Neuronal stem cell (in vitro differentiated cells): ENCODE data around the gene MYO9B.

Source experiments
- DNase-seq: peaks from one replicate; pipeline ENCODE4 v3.0.0-alpha.2; 2013; ENCODE audit warnings: low spot score
- H2AFZ ChIP-seq: one replicate; pipeline ENCODE4 v1.6.1; 2013; ENCODE audit warnings: mild to moderate bottlenecking, low read length, inconsistent platforms
- H2AK5ac ChIP-seq: 2 replicates; pipeline ENCODE4 v1.6.1; 2013; ENCODE audit warnings: low read depth, mild to moderate bottlenecking, inconsistent platforms, low read length, moderate library complexity, mixed read lengths
- H2BK120ac ChIP-seq: 2 replicates; pipeline ENCODE4 v1.6.1; 2013; ENCODE audit warnings: low read depth, mild to moderate bottlenecking, inconsistent platforms, low read length, moderate library complexity, mixed read lengths
- H2BK12ac ChIP-seq: one replicate; pipeline ENCODE4 v1.6.1; 2013; ENCODE audit warnings: low read length, inconsistent platforms
- H2BK15ac ChIP-seq: 2 replicates; pipeline ENCODE4 v1.6.1; 2013; ENCODE audit warnings: mild to moderate bottlenecking, low read length, inconsistent platforms, mixed read lengths
- H2BK5ac ChIP-seq: one replicate; pipeline ENCODE4 v1.6.1; 2013; ENCODE audit warnings: inconsistent platforms, mild to moderate bottlenecking, low read length, moderate library complexity
- H3K14ac ChIP-seq: one replicate; pipeline ENCODE4 v1.6.1; 2013; ENCODE audit warnings: low read length, inconsistent platforms
- H3K18ac ChIP-seq: 2 replicates; pipeline ENCODE4 v1.6.1; 2013; ENCODE audit warnings: low read length, inconsistent platforms
- H3K23ac ChIP-seq: 2 replicates; pipeline ENCODE4 v1.6.1; 2013; ENCODE audit warnings: low read depth, mild to moderate bottlenecking, mixed read lengths, low read length, inconsistent platforms; ENCODE audit not compliant: poor library complexity
- H3K27ac ChIP-seq: replicated peaks from 3 replicates; pipeline ENCODE4 v1.5.1; 2013; ENCODE audit warnings: low read length, inconsistent platforms
- H3K27me3 ChIP-seq, 3 experiments: 2 replicates each; pipeline ENCODE4 v1.6.1; 2013; ENCODE audit warnings: low read length in 3 of 3, mild to moderate bottlenecking in 2 of 3, inconsistent platforms in 1 of 3, low read depth in 1 of 3, mixed read lengths in 1 of 3, moderate library complexity in 1 of 3; ENCODE audit not compliant: control insufficient read depth in 3 of 3, insufficient read depth in 3 of 3
- H3K36me3 ChIP-seq, 2 donors: replicated peaks in 1 of 2; 2 replicates each; pipeline ENCODE4 v1.6.1; 2013; ENCODE audit warnings: low read length in 2 of 2; ENCODE audit not compliant: control insufficient read depth in 2 of 2, insufficient read depth in 2 of 2
- H3K4ac ChIP-seq: 2 replicates; pipeline ENCODE4 v1.6.1; 2013; ENCODE audit warnings: inconsistent platforms, mild to moderate bottlenecking, low read length, moderate library complexity
- H3K4me1 ChIP-seq, 2 donors: 1 replicate in 1 of 2; 2 replicates in 1 of 2; pipeline ENCODE4 v1.6.1; 2013; ENCODE audit warnings: low read length in 2 of 2, low read depth in 1 of 2; ENCODE audit not compliant: control insufficient read depth in 2 of 2, insufficient read depth in 1 of 2
- H3K4me2 ChIP-seq: one replicate; pipeline ENCODE4 v1.6.1; 2013; ENCODE audit warnings: mild to moderate bottlenecking, low read length, inconsistent platforms; ENCODE audit not compliant: insufficient read depth, poor library complexity, severe bottlenecking
- H3K4me3 ChIP-seq, 2 donors: 2 replicates each; pipeline ENCODE4 v1.5.1; 2013; ENCODE audit warnings: low read length in 2 of 2, mild to moderate bottlenecking in 2 of 2, inconsistent platforms in 1 of 2, moderate library complexity in 1 of 2
- H3K79me1 ChIP-seq: one replicate; pipeline ENCODE4 v1.6.1; 2013; ENCODE audit warnings: low read depth, mild to moderate bottlenecking, inconsistent platforms, low read length, moderate library complexity
- H3K9ac ChIP-seq: one replicate; pipeline ENCODE4 v1.6.1; 2013; ENCODE audit warnings: mild to moderate bottlenecking, low read depth, low read length, inconsistent platforms; ENCODE audit not compliant: poor library complexity
- H3K9me3 ChIP-seq, 2 donors: replicated peaks in 1 of 2; 2 replicates each; pipeline versions ENCODE3 to v1.6.1; 2013; ENCODE audit warnings: low read length in 2 of 2, mild to moderate bottlenecking in 2 of 2, inconsistent platforms in 1 of 2, low read depth in 1 of 2, mixed read lengths in 1 of 2, moderate library complexity in 1 of 2; ENCODE audit not compliant: control insufficient read depth in 2 of 2, insufficient read depth in 1 of 2
- H4K8ac ChIP-seq: one replicate; pipeline ENCODE4 v1.6.1; 2013; ENCODE audit warnings: low read depth, mild to moderate bottlenecking, inconsistent platforms, low read length, moderate library complexity
- H4K91ac ChIP-seq: one replicate; pipeline ENCODE4 v1.6.1; 2013; ENCODE audit warnings: low read length, low read depth, mild to moderate bottlenecking, inconsistent platforms; ENCODE audit not compliant: poor library complexity
- WGBS, 2 donors: extraction: QIAGEN DNeasy Blood & Tissue Kit; methylation state at CpG; one replicate each; pipeline ENCODE4 v1.1.7; 2013; ENCODE audit warnings: missing lambda C conversion rate in 2 of 2, mixed read lengths in 1 of 2; ENCODE audit not compliant: insufficient read length in 2 of 2, insufficient replicate concordance in 1 of 2; ENCODE audit errors: extremely low coverage in 2 of 2; 5-methylcytosine and 5-hydroxymethylcytosine counted together

Gene MYO9B

GRCh38 chr19:17243830-17244617 lies 168.4 kb downstream of the MYO9B start:
- Histone ChIP-seq H3K23ac (peak overlapping the region; percentile 98), H3K27ac (no peak overlapping the region), H4K8ac (no peak overlapping the region), H3K14ac (peak overlapping the region; percentile 84), H3K9me3 (no peaks in the 10 kb centered on the region), H3K27me3 (no peaks in the 10 kb centered on the region), H3K4me3 (peak overlapping the region; percentile 91 to 92), H4K91ac (no peak overlapping the region), H3K9ac (peak overlapping the region; percentile 95), H2BK5ac (no peak overlapping the region), H2BK15ac (no peak overlapping the region), H3K36me3 (peaks cover 3 to 20% of the 10 kb centered on the region in 2 donors), H3K4me1 (peaks cover 28 to 44% of the 10 kb centered on the region in 2 donors), H3K4ac (no peak overlapping the region), H2BK120ac (no peak overlapping the region), H2AFZ (peak overlapping the region; percentile 43), H3K18ac (peak overlapping the region; percentile 95), H2BK12ac (no peak overlapping the region), H3K79me1 (peaks cover 18% of the 10 kb centered on the region), H3K4me2 (peak overlapping the region; percentile 97), H2AK5ac (peak overlapping the region; percentile 99)
- WGBS, 2 donors: no CpG with 5 or more reads among the region's 52 CpGs
- DNase-seq: no peak

DNA sequence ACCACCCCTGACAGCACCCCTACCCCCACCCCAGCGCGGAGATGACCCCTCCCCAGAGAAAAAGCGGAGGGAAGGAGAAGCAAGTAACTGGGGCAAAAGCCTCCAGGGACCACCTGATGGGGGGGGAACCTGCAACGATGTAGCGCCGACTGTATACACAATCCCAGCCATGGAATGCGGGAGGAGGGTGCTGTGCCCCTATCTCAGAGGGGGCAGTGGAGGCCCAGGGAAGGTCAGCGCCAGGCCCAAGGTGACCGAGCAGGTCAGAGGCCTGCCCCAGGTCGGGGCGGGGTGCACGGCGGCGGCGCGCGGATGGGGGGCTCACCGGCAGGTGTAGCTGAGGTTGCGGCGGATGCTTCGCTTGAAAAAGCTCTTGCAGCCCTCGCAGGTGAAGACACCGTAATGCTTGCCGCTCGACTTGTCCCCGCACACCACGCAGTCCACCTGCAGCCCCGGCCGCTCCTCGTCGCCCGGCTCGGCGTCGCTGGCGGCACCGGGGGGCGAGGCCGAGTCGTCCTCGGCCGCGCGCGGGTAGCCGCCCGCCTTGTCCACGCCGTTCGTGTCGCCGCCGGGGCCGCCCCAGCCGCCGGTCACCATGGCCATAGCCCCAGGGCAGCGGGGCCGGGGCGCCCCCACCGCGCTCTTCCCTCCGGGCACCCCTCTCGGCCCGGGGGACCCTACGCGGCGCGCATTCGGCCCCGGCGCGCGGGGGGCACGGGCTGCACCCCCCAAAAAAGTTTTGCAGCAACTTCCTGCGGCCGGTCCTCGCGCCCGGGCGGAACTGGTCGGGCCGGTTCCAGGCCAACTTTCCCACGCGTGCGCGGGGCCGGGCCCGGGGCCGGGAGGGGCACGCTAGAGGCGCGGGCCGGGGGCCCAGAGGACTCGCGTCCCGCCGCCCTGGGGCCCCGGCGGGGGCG lies 169.3 kb downstream of the MYO9B start:
- H2BK120ac ChIP-seq: no peak overlapping the region
- H4K91ac ChIP-seq: no peak overlapping the region
- peak overlapping the region; percentile 99 for H2AK5ac ChIP-seq
- no peak overlapping the region for H4K8ac ChIP-seq
- no CpG with 5 or more reads among the region's 100 CpGs for WGBS, 2 donors
- H3K4me3 ChIP-seq: peak overlapping the region; percentile 91 to 92
- peaks cover 3 to 18% of the 10 kb centered on the region in 2 donors for H3K36me3 ChIP-seq
- no peak overlapping the region for H2BK12ac ChIP-seq
- H3K9ac ChIP-seq: peak overlapping the region; percentile 95
- no peak for DNase-seq
- no peaks in the 10 kb centered on the region for H3K9me3 ChIP-seq
- H3K4ac ChIP-seq: no peak overlapping the region
- peak overlapping the region; percentile 75 for H2BK5ac ChIP-seq
- peak overlapping the region; percentile 98 for H3K23ac ChIP-seq
- peaks cover 18% of the 10 kb centered on the region for H3K79me1 ChIP-seq
- H3K18ac ChIP-seq: peak overlapping the region; percentile 95
- H3K4me2 ChIP-seq: peak overlapping the region; percentile 97
- no peak overlapping the region for H3K27ac ChIP-seq
- H2AFZ ChIP-seq: peak overlapping the region; percentile 43
- H3K4me1 ChIP-seq: peaks cover 28 to 45% of the 10 kb centered on the region in 2 donors
- H2BK15ac ChIP-seq: peak overlapping the region; percentile 31
- no peak overlapping the region for H3K14ac ChIP-seq
- no peaks in the 10 kb centered on the region for H3K27me3 ChIP-seq

GRCh38 chr19:17245535-17245984 lies 170.0 kb downstream of the MYO9B start, which contains the start of gene NR2F6:
TSS of gene NR2F6 (minus strand) at chr19:17245919. CDS start at chr19:17245220, 699 bp downstream.
- Histone ChIP-seq H3K79me1 (peaks cover 17% of the 10 kb centered on the region), H4K91ac (no peak within 1 kb of the TSS), H3K4ac (peak within 1 kb of the TSS; percentile 48), H2BK5ac (peak within 1 kb of the TSS; percentile 75), H3K4me3 (peak within 1 kb of the TSS; percentile 91 to 92), H3K27ac (peak within 1 kb of the TSS; percentile 88), H2BK120ac (no peak within 1 kb of the TSS), H3K9me3 (no peaks in the 10 kb centered on the region), H3K18ac (peak within 1 kb of the TSS; percentile 95), H3K36me3 (peaks cover under 1 to 11% of the 10 kb centered on the region in 2 donors), H3K23ac (peak within 1 kb of the TSS; percentile 98), H4K8ac (no peak within 1 kb of the TSS), H3K4me2 (peak within 1 kb of the TSS; percentile 97), H2AFZ (peak within 1 kb of the TSS; percentile 90), H3K27me3 (peaks cover 0 to 2% (median 0%) of the 10 kb centered on the region in 3 experiments), H3K14ac (no peak within 1 kb of the TSS), H3K9ac (peak within 1 kb of the TSS; percentile 95), H3K4me1 (peaks cover 28 to 42% of the 10 kb centered on the region in 2 donors), H2BK12ac (peak within 1 kb of the TSS; percentile 90), H2BK15ac (peak within 1 kb of the TSS; percentile 80), H2AK5ac (peak within 1 kb of the TSS; percentile 99)
- WGBS, 2 donors: no CpG with 5 or more reads among the region's 72 CpGs
- no peak for DNase-seq
